ENCODE data around the gene CRTAC1.

- no peak for TF ChIP-seq CTCF (IDR thresholded peaks at IDR 0.05)
- no peak for TF ChIP-seq POLR2A (IDR thresholded peaks at IDR 0.05; ENCODE audit: low read depth)
- no peak for TF ChIP-seq POLR2AphosphoS5 (IDR thresholded peaks at IDR 0.05)
- TF ChIP-seq EP300 (IDR thresholded peaks at IDR 0.05), result no peak
Measured at GRCh38 chr10:97850446-97850845, 180.0 kb downstream of the CRTAC1 start.
